GM23248 (cell line): ENCODE measurements around the gene DGKE.

Experiments
- EZH2 ChIP-seq: fragments of 200-600 bp; sonication (generic); IDR thresholded peaks from 2 replicates; pipeline ENCODE4 v1.6.1; 2018; ENCODE audit warnings: antibody characterized with exemption, mild to moderate bottlenecking; ENCODE audit not compliant: insufficient read depth, poor library complexity, severe bottlenecking
- EZH2phosphoT487 ChIP-seq: fragments of 200-600 bp; sonication (generic); IDR thresholded peaks from 2 replicates; pipeline ENCODE4 v1.6.1; 2018; ENCODE audit warnings: antibody characterized with exemption, moderate library complexity, mild to moderate bottlenecking, low read depth; ENCODE audit not compliant: insufficient read depth

- TF ChIP-seq EZH2 (no peak), EZH2phosphoT487 (no peak)
These were observed 29.5 kb upstream of the DGKE start for GRCh38 chr17:56804454-56804853.
